Measurements from ENCODE around the gene RAVER1.

DNA sequence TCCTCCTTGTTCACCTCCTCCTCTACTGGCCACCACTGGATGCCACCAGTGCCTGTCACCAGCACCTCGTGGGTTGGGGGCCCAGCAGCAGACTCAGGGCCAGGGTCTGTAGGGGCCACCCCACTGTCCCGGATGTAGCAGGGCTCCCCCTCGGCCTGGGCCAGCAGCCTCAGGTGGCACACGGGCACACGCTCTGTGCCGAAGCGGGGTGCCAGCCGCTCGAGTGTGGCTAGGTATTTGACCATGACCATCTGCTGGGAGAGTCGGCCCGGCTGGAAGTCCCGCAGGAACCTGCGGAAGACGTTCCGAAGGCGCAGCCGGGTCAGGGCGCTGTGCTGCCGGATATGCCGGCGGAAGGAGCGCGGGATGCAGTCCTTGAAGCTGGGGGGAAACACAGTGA, 32.2 kb upstream of the RAVER1 start:
- TF ChIP-seq, protein P1, sequence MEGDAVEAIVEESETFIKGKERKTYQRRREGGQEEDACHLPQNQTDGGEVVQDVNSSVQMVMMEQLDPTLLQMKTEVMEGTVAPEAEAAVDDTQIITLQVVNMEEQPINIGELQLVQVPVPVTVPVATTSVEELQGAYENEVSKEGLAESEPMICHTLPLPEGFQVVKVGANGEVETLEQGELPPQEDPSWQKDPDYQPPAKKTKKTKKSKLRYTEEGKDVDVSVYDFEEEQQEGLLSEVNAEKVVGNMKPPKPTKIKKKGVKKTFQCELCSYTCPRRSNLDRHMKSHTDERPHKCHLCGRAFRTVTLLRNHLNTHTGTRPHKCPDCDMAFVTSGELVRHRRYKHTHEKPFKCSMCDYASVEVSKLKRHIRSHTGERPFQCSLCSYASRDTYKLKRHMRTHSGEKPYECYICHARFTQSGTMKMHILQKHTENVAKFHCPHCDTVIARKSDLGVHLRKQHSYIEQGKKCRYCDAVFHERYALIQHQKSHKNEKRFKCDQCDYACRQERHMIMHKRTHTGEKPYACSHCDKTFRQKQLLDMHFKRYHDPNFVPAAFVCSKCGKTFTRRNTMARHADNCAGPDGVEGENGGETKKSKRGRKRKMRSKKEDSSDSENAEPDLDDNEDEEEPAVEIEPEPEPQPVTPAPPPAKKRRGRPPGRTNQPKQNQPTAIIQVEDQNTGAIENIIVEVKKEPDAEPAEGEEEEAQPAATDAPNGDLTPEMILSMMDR (IDR thresholded peaks at IDR 0.05): no peak
- no peak for TF ChIP-seq POLR2A (IDR thresholded peaks at IDR 0.05)

Measured in vagina (tissue), 2 donors.